SK-N-SH (cell line): ENCODE data around the gene AQP5. TPM values are rescaled to one million over a fixed set of nuclear protein-coding genes. Genes with fewer than 3 reads are reported as not detected.

Experiments used
- CTCF ChIA-PET: fragments of 300-600, 350-600 bp; formaldehyde crosslinking; extraction: SDS; loops from one replicate; lab custom pipeline; 2021; lab: Yijun Ruan, JAX
- POLR2A ChIA-PET: fragments of 350-600 bp; sonication (Branson Sonifier 250); formaldehyde crosslinking; extraction: SDS; loops from one replicate; lab custom pipeline; 2020; ENCODE audit warnings: antibody characterized with exemption, inconsistent platforms; lab: Yijun Ruan, JAX
- DNase-seq: peaks from one replicate; pipeline ENCODE4 v3.0.0; 2012
- H2AFZ ChIP-seq: fragments of 200-600 bp; sonication (generic); 2 replicates; pipeline ENCODE4 v1.8.1; 2016; ENCODE audit warnings: antibody characterized with exemption, mild to moderate bottlenecking, low read depth
- H3F3A ChIP-seq: fragments of 200-600 bp; sonication (generic); replicated peaks from 2 replicates; pipeline ENCODE3; 2016; ENCODE audit warnings: antibody characterized with exemption, mild to moderate bottlenecking; ENCODE audit not compliant: insufficient read depth
- H3K27ac ChIP-seq, 2 experiments: fragments of 200-500 bp in 1 of 2; fragments of 200-600 bp in 1 of 2; sonication (Bioruptor generic) in 1 of 2; sonication (generic), shearing (Covaris generic) in 1 of 2; 2 replicates each; pipeline versions ENCODE4 v1.5.1 to v1.6.1; 2014 to 2016; ENCODE audit warnings: low read depth in 2 of 2, inconsistent platforms in 1 of 2, low read length in 1 of 2, mild to moderate bottlenecking in 1 of 2, mixed read lengths in 1 of 2
- H3K27me3 ChIP-seq: fragments of 200-600 bp; sonication (generic), shearing (Covaris generic); 2 replicates; pipeline ENCODE4 v1.6.1; 2016; ENCODE audit warnings: mixed run types; ENCODE audit not compliant: insufficient read depth
- H3K36me3 ChIP-seq, 2 experiments: fragments of 200-500 bp in 1 of 2; fragments of 200-600 bp in 1 of 2; sonication (Bioruptor generic) in 1 of 2; sonication (generic) in 1 of 2; replicated peaks in 1 of 2; 2 replicates each; pipeline versions ENCODE3 to v1.5.1; 2014 to 2016; ENCODE audit warnings: low read length in 1 of 2, mild to moderate bottlenecking in 1 of 2; ENCODE audit not compliant: insufficient read depth in 2 of 2, control insufficient read depth in 1 of 2
- H3K4me1 ChIP-seq, 2 experiments: fragments of 200-500 bp in 1 of 2; fragments of 200-600 bp in 1 of 2; sonication (Bioruptor generic) in 1 of 2; sonication (generic), shearing (Covaris generic) in 1 of 2; 2 replicates each; pipeline versions ENCODE4 v1.5.1 to v1.6.1; 2014 to 2016; ENCODE audit warnings: low read depth in 1 of 2, low read length in 1 of 2, mixed run types in 1 of 2; ENCODE audit not compliant: insufficient read depth in 2 of 2, control insufficient read depth in 1 of 2
- H3K4me2 ChIP-seq: fragments of 200-600 bp; sonication (generic), shearing (Covaris generic); 2 replicates; pipeline ENCODE4 v1.6.1; 2017; ENCODE audit warnings: mixed run types
- H3K4me3 ChIP-seq, 2 experiments: fragments of 200-500 bp in 1 of 2; fragments of 200-600 bp in 1 of 2; sonication (Bioruptor generic) in 1 of 2; sonication (generic), shearing (Covaris generic) in 1 of 2; 2 replicates each; pipeline versions ENCODE4 v1.5.1 to v1.8.1; 2014 to 2016; ENCODE audit warnings: low read depth in 2 of 2, inconsistent platforms in 1 of 2, low read length in 1 of 2, mild to moderate bottlenecking in 1 of 2, mixed read lengths in 1 of 2, moderate library complexity in 1 of 2
- H3K79me2 ChIP-seq: fragments of 200-600 bp; sonication (generic); 2 replicates; pipeline ENCODE4 v1.8.1; 2017; ENCODE audit warnings: mild to moderate bottlenecking; ENCODE audit not compliant: insufficient read depth
- H3K9ac ChIP-seq: fragments of 200-600 bp; sonication (generic); 2 replicates; pipeline ENCODE4 v1.6.1; 2017; ENCODE audit warnings: mixed run types
- H3K9me2 ChIP-seq: fragments of 200-600 bp; sonication (generic); 2 replicates; pipeline ENCODE4 v1.6.1; 2017; ENCODE audit warnings: mixed run types
- H3K9me3 ChIP-seq: fragments of 200-600 bp; sonication (generic); 2 replicates; pipeline ENCODE4 v1.6.1; 2017; ENCODE audit warnings: mixed run types, mild to moderate bottlenecking, moderate library complexity
- H4K20me1 ChIP-seq: fragments of 200-600 bp; sonication (generic); 2 replicates; pipeline ENCODE4 v1.6.1; 2017; ENCODE audit warnings: mild to moderate bottlenecking, mixed run types; ENCODE audit not compliant: insufficient read depth
- CHD2 ChIP-seq: fragments of 150-350 bp; IDR thresholded peaks from 2 replicates; pipeline ENCODE4 v1.6.1; 2018; ENCODE audit warnings: low read length; ENCODE audit not compliant: partially characterized antibody
- CTCF ChIP-seq: fragments of 200-600 bp; sonication (generic); IDR thresholded peaks from 2 replicates; pipeline ENCODE4 v1.6.1; 2017; ENCODE audit warnings: antibody characterized with exemption, mild to moderate bottlenecking, moderate library complexity
- ELF1 ChIP-seq: IDR thresholded peaks from 2 replicates; pipeline ENCODE4 v1.4.0; 2012
- EP300 ChIP-seq, 2 experiments: IDR thresholded peaks; 2 replicates each; pipeline versions ENCODE4 v1.4.0 to v1.6.1; 2012; ENCODE audit warnings: borderline replicate concordance in 1 of 2, low read depth in 1 of 2, low read length in 1 of 2
- EZH2phosphoT487 ChIP-seq: fragments of 200-600 bp; sonication (generic); IDR thresholded peaks from 2 replicates; pipeline ENCODE4 v1.6.1; 2017; ENCODE audit warnings: low read depth, mixed run types, mild to moderate bottlenecking, antibody characterized with exemption, moderate library complexity, borderline replicate concordance
- FOXJ3 ChIP-seq: sonication (generic); formaldehyde crosslinking; IDR thresholded peaks from 2 replicates; pipeline ENCODE4 v1.5.1; 2020; ENCODE audit warnings: mild to moderate bottlenecking, missing genetic modification reagents
- FOXM1 ChIP-seq: IDR thresholded peaks from 2 replicates; pipeline ENCODE4 v1.4.0; 2012; ENCODE audit warnings: low read depth, mild to moderate bottlenecking
- GABPA ChIP-seq: IDR thresholded peaks from 2 replicates; pipeline ENCODE4 v1.4.0; 2012; ENCODE audit warnings: low read depth, mild to moderate bottlenecking
- IRF3 ChIP-seq: fragments of 150-350 bp; IDR thresholded peaks from 2 replicates; pipeline ENCODE4 v1.6.1; 2016; ENCODE audit warnings: mild to moderate bottlenecking, low read depth, low read length
- JUND ChIP-seq: IDR thresholded peaks from 2 replicates; pipeline ENCODE4 v1.4.0; 2012
- MEF2A ChIP-seq: IDR thresholded peaks from 2 replicates; pipeline ENCODE4 v1.4.0; 2012; ENCODE audit warnings: low read depth, borderline replicate concordance
- MXI1 ChIP-seq: IDR thresholded peaks from 2 replicates; pipeline ENCODE4 v1.6.1; 2012; ENCODE audit warnings: mild to moderate bottlenecking, low read depth, low read length, improper control_type of control experiment
- NFIC ChIP-seq: IDR thresholded peaks from 2 replicates; pipeline ENCODE4 v1.4.0; 2012; ENCODE audit warnings: borderline replicate concordance
- NRF1 ChIP-seq: IDR thresholded peaks from 2 replicates; pipeline ENCODE4 v1.6.1; 2012; ENCODE audit warnings: low read depth, mild to moderate bottlenecking, low read length
- PBX3 ChIP-seq: IDR thresholded peaks from 2 replicates; pipeline ENCODE4; 2012
- POLR2AphosphoS5 ChIP-seq: IDR thresholded peaks from 2 replicates; pipeline ENCODE4 v1.6.1; 2012; ENCODE audit warnings: low read depth, low read length
- RAD21 ChIP-seq: IDR thresholded peaks from 2 replicates; pipeline ENCODE4 v1.6.1; 2012; ENCODE audit warnings: mild to moderate bottlenecking, low read length
- RCOR1 ChIP-seq: fragments of 150-350 bp; IDR thresholded peaks from 2 replicates; pipeline ENCODE4 v1.6.1; 2017; ENCODE audit warnings: antibody characterized with exemption, low read length
- RFX5 ChIP-seq: IDR thresholded peaks from 2 replicates; pipeline ENCODE4 v1.6.1; 2012; ENCODE audit warnings: mild to moderate bottlenecking, improper control_type of control experiment, low read length
- RXRA ChIP-seq: IDR thresholded peaks from 2 replicates; pipeline ENCODE4 v1.4.0; 2012; ENCODE audit warnings: low read depth, mild to moderate bottlenecking, borderline replicate concordance
- SMC3 ChIP-seq: IDR thresholded peaks from 2 replicates; pipeline ENCODE4 v1.6.1; 2012; ENCODE audit warnings: low read depth, low read length, improper control_type of control experiment
- TAF1 ChIP-seq: IDR thresholded peaks from 2 replicates; pipeline ENCODE4 v1.6.1; 2012; ENCODE audit warnings: low read depth, mild to moderate bottlenecking, low read length, moderate library complexity, borderline replicate concordance
- TCF12 ChIP-seq: IDR thresholded peaks from 2 replicates; pipeline ENCODE4 v1.4.0; 2012
- TEAD4 ChIP-seq: IDR thresholded peaks from 2 replicates; pipeline ENCODE4 v1.4.0; 2012; ENCODE audit warnings: mild to moderate bottlenecking, borderline replicate concordance; ENCODE audit not compliant: insufficient read depth
- USF1 ChIP-seq: IDR thresholded peaks from 2 replicates; pipeline ENCODE4 v1.4.0; 2012; ENCODE audit warnings: low read depth, borderline replicate concordance
- USF2 ChIP-seq: fragments of 150-350 bp; IDR thresholded peaks from 2 replicates; pipeline ENCODE4 v1.6.1; 2017; ENCODE audit warnings: antibody characterized with exemption, low read length, low read depth, borderline replicate concordance
- YY1 ChIP-seq: IDR thresholded peaks from 2 replicates; pipeline ENCODE4 v1.4.0; 2012; ENCODE audit warnings: low read depth, mild to moderate bottlenecking
- WGBS: methylation state at CpG from one replicate; pipeline ENCODE4 v1.1.6; 2017; ENCODE audit warnings: low lambda C conversion rate; 5-methylcytosine and 5-hydroxymethylcytosine counted together
- polyA plus RNA-seq, 3 experiments: library from polyadenylated mRNA; depleted of rRNA; stranded (reverse); fragments of >200 nt; gene quantifications; 2 replicates each; pipeline ENCODE4 v1.2.3, GENCODE V29; 2012

Gene AQP5
- polyA plus RNA-seq, 1 of the 3 experiments (the other 2 are of a cell fraction): 0.10 TPM

DNA sequence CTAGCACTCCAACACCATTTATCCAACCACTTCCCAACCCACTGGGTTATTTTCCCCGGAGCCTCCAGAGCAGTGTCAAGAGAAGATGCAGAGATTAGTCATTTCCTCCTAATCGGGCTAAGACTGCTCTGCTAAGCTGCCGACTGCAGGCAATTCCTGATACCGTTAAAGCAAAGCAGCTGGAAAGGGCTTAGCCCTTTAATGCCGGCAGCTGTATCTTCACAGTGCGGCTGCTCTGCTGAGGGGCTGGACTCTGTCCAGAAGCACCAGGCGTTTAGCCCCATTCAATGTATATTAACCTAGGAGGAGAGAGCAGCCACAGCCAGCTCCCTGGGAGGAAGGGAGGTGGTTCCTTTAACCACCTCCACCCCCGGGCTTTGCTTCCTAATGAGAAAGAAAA, 22.2 kb downstream of the AQP5 start:
- Histone ChIP-seq H3K4me1 (peaks cover 20 to 80% of the 10 kb centered on the region in 2 experiments), H4K20me1 (no peaks in the 10 kb centered on the region), H3K9me3 (no peaks in the 10 kb centered on the region), H3K9me2 (no peaks in the 10 kb centered on the region), H3K79me2 (no peaks in the 10 kb centered on the region), H3F3A (peaks cover 33% of the 10 kb centered on the region), H3K27ac (peak overlapping the region; percentile 70 to 99), H3K9ac (peak overlapping the region; percentile 26; the same call in 1 of the 2 replicates), H3K4me2 (peak overlapping the region; percentile 76), H3K27me3 (no peaks in the 10 kb centered on the region), H3K36me3 (peaks cover 1 to 17% of the 10 kb centered on the region in 2 experiments), H2AFZ (peak overlapping the region; percentile 26), H3K4me3 (no peak overlapping the region)
- peak; percentile 62 for DNase-seq
- POLR2A ChIA-PET: interaction anchor here (0.7 to 2.4 kb wide), 13 partner anchors 9 to 116 kb away, joined by 3 to 8 read pairs (median 4); partner anchors contain the start of genes AQP2 and RACGAP1
- CTCF ChIA-PET: interaction anchor here (0.6 to 12.7 kb wide), 13 partner anchors 9 to 104 kb away, joined by 3 to 176 read pairs (median 6); no protein-coding TSS in a partner anchor
- 11% methylated on average over 8 of the region's 8 CpGs for WGBS
- TF ChIP-seq TEAD4: no peak
- TF ChIP-seq MXI1: no peak
- TF ChIP-seq RCOR1: peak; percentile 82; the same call in 1 of the 2 replicates
- no peak for TF ChIP-seq USF2
- no peak for TF ChIP-seq YY1
- TF ChIP-seq SMC3: no peak
- no peak for TF ChIP-seq FOXM1
- TF ChIP-seq CHD2: peak; percentile 73
- TF ChIP-seq TAF1: no peak; the same call in 1 of the 2 replicates
- TF ChIP-seq JUND: peak; percentile 61; the same call in 1 of the 2 replicates
- no peak for TF ChIP-seq FOXJ3 (CRISPR knock-in tag)
- TF ChIP-seq MEF2A: no peak
- TF ChIP-seq ELF1: no peak
- peak; percentile 51; the same call in 1 of the 2 replicates for TF ChIP-seq POLR2AphosphoS5
- no peak for TF ChIP-seq RFX5
- TF ChIP-seq EZH2phosphoT487: no peak
- TF ChIP-seq CTCF: no peak
- no peak for TF ChIP-seq USF1
- TF ChIP-seq GABPA: no peak
- peak; percentile 58 for TF ChIP-seq NFIC
- no peak for TF ChIP-seq PBX3
- no peak for TF ChIP-seq IRF3
- TF ChIP-seq RAD21: peak; percentile 24
- peak; percentile 24; the same call in 1 of the 2 replicates for TF ChIP-seq NRF1
- TF ChIP-seq TCF12: peak; percentile 86
- TF ChIP-seq EP300 (IDR thresholded peaks at IDR 0.05; ENCODE audit: borderline replicate concordance in 1 of 2, low read depth in 1 of 2, low read length in 1 of 2): peak in 1 of 2 experiments; percentile 87; a peak in 2 of 4 replicates
- TF ChIP-seq RXRA: no peak
